Measurements from ENCODE around the gene IL15. TPM values are rescaled to one million over a fixed set of nuclear protein-coding genes. Genes with fewer than 3 reads are reported as not detected.

IL15 gene
- total and polyA plus RNA-seq, 12 donors: 1.4 to 19.6 (median 2.0) TPM

DNA sequence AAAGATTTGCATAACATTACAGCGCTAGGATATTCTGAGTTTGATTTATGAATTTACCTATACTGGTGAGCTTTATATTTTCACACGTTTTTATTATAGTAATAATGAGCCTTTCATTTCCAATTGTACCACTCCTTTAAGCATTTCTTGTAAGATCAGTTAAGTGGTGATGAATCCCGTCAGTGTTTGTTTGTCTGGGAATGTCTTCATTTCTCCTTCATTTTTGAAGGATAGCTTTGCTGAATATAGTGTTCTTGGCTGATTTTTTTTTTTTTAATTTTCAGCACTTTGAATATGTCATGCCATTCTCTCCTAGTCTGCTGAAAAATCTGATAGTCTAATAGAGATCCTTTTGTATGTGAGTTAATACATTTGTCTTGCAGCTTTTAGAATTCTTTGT, 70.1 kb downstream of the IL15 start:
- 82 to 92% methylated on average over 3 of the region's 3 CpGs for WGBS, 2 donors
- DNase-seq (no peak), ATAC-seq (no peak)
- Histone ChIP-seq H3K27ac (no peak overlapping the region), H3K36me3 (no peaks in the 10 kb centered on the region), H3K27me3 (no peaks in the 10 kb centered on the region), H3K9me3 (peaks cover 0 to 29% (median 15%) of the 10 kb centered on the region in 11 donors), H3K4me3 (no peak overlapping the region), H3K4me1 (peaks cover 0 to 10% (median 0%) of the 10 kb centered on the region in 9 donors)
- TF ChIP-seq, protein P1, sequence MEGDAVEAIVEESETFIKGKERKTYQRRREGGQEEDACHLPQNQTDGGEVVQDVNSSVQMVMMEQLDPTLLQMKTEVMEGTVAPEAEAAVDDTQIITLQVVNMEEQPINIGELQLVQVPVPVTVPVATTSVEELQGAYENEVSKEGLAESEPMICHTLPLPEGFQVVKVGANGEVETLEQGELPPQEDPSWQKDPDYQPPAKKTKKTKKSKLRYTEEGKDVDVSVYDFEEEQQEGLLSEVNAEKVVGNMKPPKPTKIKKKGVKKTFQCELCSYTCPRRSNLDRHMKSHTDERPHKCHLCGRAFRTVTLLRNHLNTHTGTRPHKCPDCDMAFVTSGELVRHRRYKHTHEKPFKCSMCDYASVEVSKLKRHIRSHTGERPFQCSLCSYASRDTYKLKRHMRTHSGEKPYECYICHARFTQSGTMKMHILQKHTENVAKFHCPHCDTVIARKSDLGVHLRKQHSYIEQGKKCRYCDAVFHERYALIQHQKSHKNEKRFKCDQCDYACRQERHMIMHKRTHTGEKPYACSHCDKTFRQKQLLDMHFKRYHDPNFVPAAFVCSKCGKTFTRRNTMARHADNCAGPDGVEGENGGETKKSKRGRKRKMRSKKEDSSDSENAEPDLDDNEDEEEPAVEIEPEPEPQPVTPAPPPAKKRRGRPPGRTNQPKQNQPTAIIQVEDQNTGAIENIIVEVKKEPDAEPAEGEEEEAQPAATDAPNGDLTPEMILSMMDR (IDR thresholded peaks at IDR 0.05): no peak
- intact Hi-C loops (cut with DNase I): loop anchor here in 3 of 10 donors (10.0 kb wide), 1 partner anchor 362 kb away; no protein-coding TSS in a partner anchor

- peaks cover 0 to 16% (median 12%) of the 10 kb centered on the region in 11 donors for H3K9me3 ChIP-seq
- no peak overlapping the region for H3K27ac ChIP-seq
- ATAC-seq (peak in 1 of 8 donors; percentile 44), DNase-seq (no peak)
- H3K4me1 ChIP-seq: peaks cover 0 to 3% (median 0%) of the 10 kb centered on the region in 9 donors
- WGBS, 2 donors: 53 to 65% methylated on average over 1 of the region's 1 CpG
- TF ChIP-seq, protein P1 (IDR thresholded peaks at IDR 0.05): peak; percentile 19 to 75 (median 68)
- no peak overlapping the region for H3K4me3 ChIP-seq
- intact Hi-C loops (cut with DNase I): loop anchor here in 8 of 10 donors (2.0 to 10.0 kb wide), 5 partner anchors 364 to 549 kb away; no protein-coding TSS in a partner anchor
- no peaks in the 10 kb centered on the region for H3K27me3 ChIP-seq
- H3K36me3 ChIP-seq: no peaks in the 10 kb centered on the region
These were observed 74.8 kb downstream of the IL15 start for GRCh38 chr4:141711211-141711610.

DNA sequence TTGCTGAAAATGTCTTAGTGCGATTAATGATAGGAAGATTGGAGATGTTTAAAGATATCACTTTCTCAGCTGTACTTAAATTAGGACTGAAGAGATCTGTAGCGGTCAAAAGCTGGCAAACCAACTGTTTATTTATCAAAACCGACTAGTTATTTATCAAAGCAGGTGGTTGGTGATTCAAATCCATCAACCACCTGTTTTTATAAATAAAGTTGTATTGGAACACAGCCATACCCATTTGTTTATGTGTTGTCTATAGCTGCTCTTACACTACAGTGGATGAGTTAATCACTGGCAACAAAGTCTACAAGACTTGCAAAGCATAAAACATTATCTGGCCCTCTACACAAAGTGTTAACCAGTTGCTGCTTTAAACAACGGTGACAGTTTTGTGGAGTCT, 76.8 kb downstream of the IL15 start:
- H3K4me1 ChIP-seq: no peaks in the 10 kb centered on the region

GRCh38 chr4:141713771-141714445, 77.5 kb downstream of the IL15 start:
- H3K27me3 ChIP-seq: no peaks in the 10 kb centered on the region
- intact Hi-C loops (cut with DNase I): loop anchor here in 6 of 10 donors (5.0 to 10.0 kb wide), 4 partner anchors 367 to 552 kb away; no protein-coding TSS in a partner anchor
- no peak overlapping the region for H3K4me3 ChIP-seq
- no peaks in the 10 kb centered on the region for H3K4me1 ChIP-seq
- no peak overlapping the region for H3K27ac ChIP-seq
- no peak for DNase-seq
- ATAC-seq: no peak
- no peaks in the 10 kb centered on the region for H3K36me3 ChIP-seq
- H3K9me3 ChIP-seq: peaks cover 0 to 11% (median 0%) of the 10 kb centered on the region in 11 donors
- WGBS, 2 donors: 87 to 88% methylated on average over 3 of the region's 3 CpGs
- TF ChIP-seq, protein P1 (IDR thresholded peaks at IDR 0.05): no peak

More for the DNA sequence above, 76.8 kb downstream of the IL15 start:
- WGBS, 2 donors: 85 to 86% methylated on average over 4 of the region's 4 CpGs
- DNase-seq (no peak), ATAC-seq (no peak)
- intact Hi-C loops (cut with DNase I): loop anchor here in 6 of 10 donors (5.0 to 10.0 kb wide), 4 partner anchors 366 to 551 kb away; no protein-coding TSS in a partner anchor
- no peak overlapping the region for H3K27ac ChIP-seq
- H3K36me3 ChIP-seq: no peaks in the 10 kb centered on the region
- H3K4me3 ChIP-seq: no peak overlapping the region
- H3K9me3 ChIP-seq: peaks cover 0 to 11% (median 0%) of the 10 kb centered on the region in 11 donors
- TF ChIP-seq, protein P1 (IDR thresholded peaks at IDR 0.05): no peak
- no peaks in the 10 kb centered on the region for H3K27me3 ChIP-seq
